NCI-H2171 (cell line): ENCODE results near the gene BRSK1.

Experiments
- DNase-seq: peaks from one replicate; lab custom pipeline; 2025; lab: John Stamatoyannopoulos, UW

Gene BRSK1

DNA sequence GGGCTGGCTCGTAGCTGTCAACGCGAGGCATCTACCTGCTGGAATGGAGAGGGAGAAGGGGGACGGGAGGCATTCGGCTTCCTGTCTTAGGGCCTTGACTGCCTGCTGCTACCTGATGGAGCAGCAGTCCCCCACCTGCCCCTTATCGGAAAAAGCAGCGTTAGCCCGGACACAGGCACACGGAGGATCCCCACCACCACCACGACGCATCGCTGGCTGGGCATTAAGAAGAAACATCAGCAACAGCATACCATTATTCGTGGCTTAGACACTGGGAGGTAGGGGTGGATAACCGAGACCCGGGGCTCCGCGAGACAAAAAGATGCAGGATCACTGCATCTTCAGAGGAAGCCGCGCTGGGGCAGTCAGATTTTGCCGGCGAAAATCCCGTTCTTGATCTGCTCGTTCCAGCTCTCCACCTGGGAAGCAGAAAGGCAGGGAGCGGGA is 69.6 kb downstream of the BRSK1 start:
- DNase-seq = no peak

DNA sequence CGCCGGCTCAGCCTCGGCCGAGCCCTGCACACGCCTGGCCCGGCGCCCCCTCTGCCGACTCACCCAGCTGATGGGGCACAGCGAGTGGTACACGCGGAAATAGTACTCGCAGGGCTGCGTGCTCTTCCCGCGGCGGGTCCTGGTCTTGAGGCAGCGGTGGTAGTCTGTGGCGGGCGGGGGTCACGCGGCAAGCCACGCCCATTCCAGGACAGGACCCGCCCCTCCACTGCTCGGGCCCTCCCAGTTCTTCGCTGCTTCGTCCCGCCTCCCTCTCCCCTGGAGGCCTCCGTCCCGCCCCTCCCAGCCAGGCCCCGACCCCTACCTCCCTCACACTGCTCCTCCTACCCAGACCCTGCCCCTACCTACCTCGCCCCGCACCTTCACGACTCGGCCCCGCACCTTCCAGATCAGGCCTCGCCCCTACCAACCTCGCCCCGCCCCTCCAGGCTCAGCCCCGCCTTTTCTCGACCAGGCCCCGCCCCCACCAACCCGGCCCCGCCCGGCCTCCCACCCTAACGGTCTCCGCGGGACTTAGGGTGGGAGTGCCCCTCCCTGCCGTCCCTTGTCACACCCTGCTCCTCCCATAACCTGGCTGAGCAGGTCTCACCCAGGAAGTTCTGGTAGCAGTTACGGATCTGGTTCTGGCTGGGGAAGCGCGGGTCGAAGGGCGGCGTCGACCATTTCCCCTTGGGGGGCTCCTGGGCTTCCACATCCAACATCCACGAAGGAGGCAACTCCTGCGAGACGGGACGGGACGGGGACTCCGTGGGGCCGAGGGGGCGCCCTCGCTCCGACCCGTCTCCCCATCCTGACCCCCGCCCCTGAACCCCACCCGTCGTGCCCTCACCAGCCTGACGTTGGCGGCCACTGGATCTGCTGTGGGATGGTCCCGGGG is 70.3 kb downstream of the BRSK1 start:
- peak; percentile 30 for DNase-seq

DNA sequence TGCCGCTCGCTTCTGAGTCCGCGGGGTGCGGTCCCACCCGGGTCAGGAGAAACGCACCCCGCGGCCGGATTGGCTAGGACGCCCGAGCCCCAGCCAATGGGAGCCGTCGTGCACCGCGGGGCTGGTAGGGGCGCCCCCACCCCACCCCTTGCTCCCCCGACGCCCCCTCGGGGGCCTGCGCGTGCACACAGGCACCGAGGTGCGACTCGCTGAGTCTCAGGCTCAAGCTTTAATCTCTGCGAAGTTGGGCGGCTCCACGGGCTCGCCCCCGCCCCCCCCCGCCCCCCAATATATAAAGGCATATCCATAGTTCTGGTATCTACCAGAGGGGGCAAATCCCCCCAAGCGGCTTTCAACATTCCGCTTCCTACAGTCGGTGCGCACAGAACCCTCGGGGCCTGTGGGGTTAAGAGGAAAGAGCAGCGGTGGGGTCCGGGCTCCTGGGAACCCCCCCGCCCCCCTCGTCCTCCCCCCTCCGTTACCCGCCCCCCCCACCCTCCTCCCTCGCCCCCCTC is 71.0 kb downstream of the BRSK1 start, which contains the start of gene COX6B2:
COX6B2 (minus strand) TSS at position 22 of the 515 bp plus-strand sequence. CDS start 198 bp downstream, outside the sequence.
- no peak for DNase-seq

DNA sequence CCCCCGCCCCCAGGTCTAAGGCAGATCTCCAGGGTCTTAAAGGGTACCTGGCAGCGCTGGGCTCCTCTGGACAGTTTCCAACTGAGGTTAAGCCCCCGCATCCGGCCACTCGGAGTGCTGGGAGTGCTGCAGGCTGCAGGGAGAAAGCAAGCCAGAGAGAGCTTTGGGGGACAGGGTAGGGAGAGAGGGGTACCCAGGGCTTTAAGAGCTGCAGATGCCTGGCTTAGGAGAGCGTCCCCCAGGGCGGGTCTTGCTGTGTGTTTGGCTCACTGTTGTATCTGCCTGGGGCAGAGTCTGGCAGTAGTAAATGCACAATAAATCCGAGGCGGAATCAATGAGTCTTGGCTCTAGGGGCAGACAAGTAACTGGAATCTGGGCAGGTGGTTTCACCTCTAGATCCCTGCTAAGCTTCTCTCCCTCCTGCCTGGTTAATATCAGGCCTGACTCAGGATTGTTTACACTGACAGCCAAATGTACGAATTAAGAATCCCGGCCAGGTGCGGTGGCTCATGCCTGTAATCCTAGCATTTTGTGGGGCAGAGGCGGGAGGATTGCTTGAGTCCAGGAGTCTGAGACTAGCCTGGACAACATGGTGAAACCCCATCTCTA is 71.5 kb downstream of the BRSK1 start:
- no peak for DNase-seq

DNA sequence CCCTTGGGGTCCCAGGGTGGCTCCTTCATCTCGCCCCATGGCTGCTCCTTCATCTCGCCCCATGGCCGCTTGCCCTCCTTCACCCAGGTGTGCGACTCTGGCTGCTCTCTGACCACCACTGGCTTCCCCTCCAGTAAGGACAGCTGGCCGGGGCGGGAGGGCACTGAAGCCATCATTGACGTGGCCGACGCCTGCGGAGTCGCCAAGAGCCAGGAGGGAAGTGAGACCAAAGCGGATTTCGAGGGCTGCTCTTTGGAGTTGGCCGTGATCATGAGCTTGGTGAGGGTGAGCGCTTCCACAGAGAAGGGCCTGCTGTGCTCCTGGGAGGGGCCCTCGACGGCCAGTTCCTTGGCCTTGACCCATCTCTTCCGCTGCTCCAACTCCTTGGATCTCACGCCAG is 74.7 kb downstream of the BRSK1 start:
- no peak for DNase-seq

DNA sequence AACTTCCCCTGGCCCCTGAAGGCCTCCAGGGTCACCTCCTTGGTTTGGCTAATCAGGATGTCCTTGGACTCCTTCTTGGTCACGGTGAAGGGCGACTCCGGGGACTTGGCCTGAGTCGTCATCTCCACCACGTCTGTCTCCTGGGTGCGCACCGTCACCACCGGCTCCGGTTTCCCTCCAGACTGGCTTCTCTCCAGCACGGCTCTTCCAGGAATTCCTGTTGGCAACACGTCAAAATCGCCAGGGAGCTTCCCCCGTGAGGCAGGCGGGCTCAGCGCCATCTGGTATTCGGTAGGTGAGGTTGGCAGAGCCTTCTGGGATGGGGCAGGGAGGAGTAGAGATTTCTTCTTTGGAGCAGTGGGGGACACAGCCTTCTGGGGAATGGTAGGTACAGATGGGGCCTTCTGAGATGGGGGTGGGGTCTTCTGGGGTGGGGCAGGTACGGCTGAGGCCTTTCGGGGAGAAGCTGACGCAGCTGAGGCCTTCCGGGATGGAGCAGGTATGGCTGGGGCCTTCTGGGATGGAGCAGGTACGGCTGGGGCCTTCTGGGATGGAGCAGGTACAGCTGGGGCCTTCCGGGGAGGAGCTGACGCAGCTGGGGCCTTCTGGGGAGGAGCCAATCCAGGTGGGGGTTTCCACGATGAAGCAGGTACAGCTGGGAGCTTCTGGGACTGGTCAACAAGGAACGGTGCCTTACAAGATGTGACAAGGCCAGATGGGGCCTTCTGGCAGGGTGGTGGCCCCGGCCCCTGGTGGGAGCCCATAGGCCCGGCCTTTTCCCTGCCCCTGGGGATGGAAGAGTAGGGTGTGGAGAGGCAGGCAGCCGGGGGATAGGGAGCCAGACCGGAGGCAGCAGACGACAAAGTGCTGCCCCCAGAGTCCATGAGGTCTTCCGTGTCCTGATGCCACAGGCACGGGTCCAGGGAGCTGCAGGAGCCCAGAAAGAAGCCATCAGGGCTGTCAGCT is 75.4 kb downstream of the BRSK1 start:
- peak; percentile 95 for DNase-seq

DNA sequence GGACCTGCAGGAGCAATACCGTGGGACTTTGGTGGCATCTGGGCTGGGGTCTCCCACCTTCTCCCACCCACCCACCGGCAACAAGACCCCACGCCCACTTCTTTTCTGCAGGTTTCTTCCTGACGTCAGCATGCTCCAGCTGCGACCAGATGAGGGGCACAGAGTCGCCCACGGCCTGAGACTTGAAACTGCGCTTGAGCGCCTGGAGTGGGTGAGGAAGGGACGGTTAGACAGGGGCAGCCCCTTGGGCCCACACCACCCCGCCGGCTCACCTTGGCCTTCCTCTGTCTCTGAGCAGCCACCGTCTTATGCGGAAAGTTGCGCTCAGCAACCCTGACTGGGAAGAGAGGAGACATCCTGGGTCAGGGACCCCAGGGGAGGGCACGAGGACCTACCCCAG is 77.1 kb downstream of the BRSK1 start:
- DNase-seq = no peak
